Fibroblast of mammary gland (primary cell): Measurements from ENCODE around the gene ELP1.

ENCODE experiments used
- DNase-seq: peaks from one replicate; pipeline ENCODE4 v3.0.0-alpha.2; 2010; ENCODE audit warnings: low read depth
- H3K4me3 ChIP-seq: 2 replicates; pipeline ENCODE4 v1.5.1; 2011; ENCODE audit warnings: low read depth, mild to moderate bottlenecking, low read length, moderate library complexity; ENCODE audit not compliant: control insufficient read depth
- CTCF ChIP-seq: conservative IDR thresholded peaks from 2 replicates; pipeline ENCODE4 v1.5.1; 2011; ENCODE audit warnings: low read depth, low read length, inconsistent platforms; ENCODE audit not compliant: control insufficient read depth, insufficient read depth

Gene ELP1

GRCh38 chr9:108874058-108874788 is 59.7 kb downstream of the ELP1 start:
- no peak for DNase-seq
- TF ChIP-seq CTCF, result no peak
- no peak overlapping the region for H3K4me3 ChIP-seq

DNA sequence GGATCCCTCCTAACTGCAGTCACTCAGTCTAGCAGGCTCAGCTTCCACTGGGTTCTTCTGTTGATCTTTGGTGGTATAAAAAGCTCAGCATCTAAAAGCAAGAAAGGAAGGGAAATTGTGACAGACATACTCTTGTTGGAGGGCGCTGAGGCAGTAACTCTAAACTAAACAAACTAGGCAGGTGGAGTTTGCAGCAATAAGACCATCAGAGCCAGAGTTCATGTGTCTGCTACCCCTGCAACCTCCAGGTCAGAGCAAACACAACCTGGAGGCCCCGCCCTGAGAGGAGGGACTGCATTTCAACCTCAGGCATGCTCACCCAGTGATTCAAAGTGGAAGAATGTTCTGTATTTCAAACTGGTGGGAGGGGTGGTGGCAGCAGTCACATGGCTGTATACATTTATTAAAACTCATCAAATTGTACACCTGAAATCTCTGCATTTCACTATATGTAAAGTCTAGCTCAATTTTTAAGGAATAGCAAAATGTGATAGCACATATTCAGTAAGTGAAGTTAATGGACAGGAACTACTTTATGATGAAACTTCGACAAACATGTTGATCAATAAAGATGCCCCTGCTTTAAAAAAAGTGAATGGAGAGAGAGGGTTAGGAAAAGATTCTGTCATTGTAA is 64.7 kb downstream of the ELP1 start:
- no peak overlapping the region for H3K4me3 ChIP-seq
- DNase-seq, result peak; percentile 18
- TF ChIP-seq CTCF, result no peak

DNA sequence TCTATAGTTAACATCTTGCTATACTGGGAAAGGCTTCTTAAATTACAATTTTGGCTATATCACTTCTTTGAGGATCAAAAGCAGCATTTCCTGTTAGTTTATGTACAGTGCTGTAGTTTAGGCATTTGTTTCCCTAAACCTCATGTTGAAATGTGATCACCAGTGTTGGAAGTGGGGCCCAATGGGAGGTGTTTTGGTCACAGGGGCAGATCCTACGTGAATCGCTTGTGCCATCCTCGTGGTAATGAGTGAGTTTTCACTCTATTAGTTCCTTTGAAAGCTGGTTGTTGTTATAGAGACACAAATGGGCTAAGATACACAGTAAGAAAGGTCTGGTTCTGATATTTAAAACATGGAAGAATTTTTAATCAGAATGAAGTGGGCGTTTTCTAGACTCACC is 66.1 kb downstream of the ELP1 start:
- no peak for DNase-seq
- no peak overlapping the region for H3K4me3 ChIP-seq
- TF ChIP-seq CTCF, result no peak

- TF ChIP-seq CTCF, result no peak
- no peak overlapping the region for H3K4me3 ChIP-seq
- no peak for DNase-seq
These were observed 66.8 kb downstream of the ELP1 start for GRCh38 chr9:108867116-108867515.

GRCh38 chr9:108866001-108866420 is 67.9 kb downstream of the ELP1 start:
- H3K4me3 ChIP-seq, result no peak overlapping the region
- TF ChIP-seq CTCF, result no peak
- no peak for DNase-seq

DNA sequence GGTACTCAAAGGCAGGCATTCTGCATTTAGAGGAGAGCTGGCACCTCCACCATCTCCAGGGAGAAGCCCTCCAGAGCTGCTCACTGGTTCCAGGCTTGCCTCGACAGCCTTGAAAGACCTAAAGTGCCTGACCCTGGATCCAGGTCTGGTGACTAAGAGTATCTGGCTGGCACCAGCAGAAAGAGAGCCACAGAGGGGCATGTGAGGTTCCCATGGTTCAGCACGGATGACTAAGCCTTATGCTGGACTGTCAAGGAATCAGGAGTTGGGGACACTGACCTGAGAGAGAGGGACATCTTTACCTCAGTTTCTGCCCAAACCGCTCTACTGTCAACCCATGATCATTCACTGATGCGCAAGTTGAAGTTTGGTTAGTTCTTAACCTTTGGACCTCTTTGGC is 68.9 kb downstream of the ELP1 start:
- DNase-seq, result peak; percentile 2

More for the DNA sequence above, 68.9 kb downstream of the ELP1 start:
- no peak for TF ChIP-seq CTCF
- no peak overlapping the region for H3K4me3 ChIP-seq
